ENCODE results near the gene EFTUD2. TPM values are rescaled to one million over a fixed set of nuclear protein-coding genes. Genes with fewer than 3 reads are reported as not detected.

EFTUD2 gene
- total RNA-seq, 1 donor from 2014 or later, result 102 TPM

DNA sequence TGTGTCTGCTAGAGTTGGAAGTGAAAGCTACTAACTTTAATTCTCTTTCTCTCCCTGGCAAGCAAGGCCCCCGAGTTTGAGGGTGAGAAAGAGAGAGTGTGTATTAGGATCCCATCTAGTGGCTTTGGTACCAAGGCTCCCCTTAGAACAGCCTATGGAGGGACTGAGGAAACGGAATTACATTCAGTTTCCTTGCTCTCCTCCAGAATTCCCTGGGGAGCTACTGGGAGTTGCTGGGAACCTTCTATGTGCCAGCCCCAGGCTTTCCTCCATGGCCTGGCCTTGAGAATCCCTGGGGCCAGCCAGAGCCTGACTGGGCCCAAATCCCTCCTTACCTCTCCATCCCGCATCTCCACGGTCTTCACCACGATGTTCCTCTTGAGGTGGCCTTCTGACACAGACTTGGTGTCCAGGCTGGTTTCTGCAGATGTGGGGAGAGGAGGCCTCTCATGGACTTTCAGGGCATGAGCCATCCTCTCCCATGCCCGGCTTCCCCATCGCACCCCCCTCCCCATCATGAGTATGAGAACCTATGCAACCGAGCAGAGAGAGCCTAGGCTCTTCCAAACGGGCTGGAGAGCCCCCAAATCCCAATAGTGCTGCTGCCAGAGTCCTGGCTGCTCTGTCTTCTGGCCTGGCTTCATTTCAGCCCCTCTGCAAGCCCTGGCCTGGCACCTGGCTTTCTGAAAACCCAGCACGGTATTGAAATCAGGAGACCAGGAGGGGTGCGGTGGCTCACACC, 8.7 kb upstream of the EFTUD2 start:
- H3K27me3 Mint-ChIP-seq (ENCODE audit: unreplicated experiment), result peaks cover 21% of the 10 kb centered on the region
- TF ChIP-seq, protein P1, sequence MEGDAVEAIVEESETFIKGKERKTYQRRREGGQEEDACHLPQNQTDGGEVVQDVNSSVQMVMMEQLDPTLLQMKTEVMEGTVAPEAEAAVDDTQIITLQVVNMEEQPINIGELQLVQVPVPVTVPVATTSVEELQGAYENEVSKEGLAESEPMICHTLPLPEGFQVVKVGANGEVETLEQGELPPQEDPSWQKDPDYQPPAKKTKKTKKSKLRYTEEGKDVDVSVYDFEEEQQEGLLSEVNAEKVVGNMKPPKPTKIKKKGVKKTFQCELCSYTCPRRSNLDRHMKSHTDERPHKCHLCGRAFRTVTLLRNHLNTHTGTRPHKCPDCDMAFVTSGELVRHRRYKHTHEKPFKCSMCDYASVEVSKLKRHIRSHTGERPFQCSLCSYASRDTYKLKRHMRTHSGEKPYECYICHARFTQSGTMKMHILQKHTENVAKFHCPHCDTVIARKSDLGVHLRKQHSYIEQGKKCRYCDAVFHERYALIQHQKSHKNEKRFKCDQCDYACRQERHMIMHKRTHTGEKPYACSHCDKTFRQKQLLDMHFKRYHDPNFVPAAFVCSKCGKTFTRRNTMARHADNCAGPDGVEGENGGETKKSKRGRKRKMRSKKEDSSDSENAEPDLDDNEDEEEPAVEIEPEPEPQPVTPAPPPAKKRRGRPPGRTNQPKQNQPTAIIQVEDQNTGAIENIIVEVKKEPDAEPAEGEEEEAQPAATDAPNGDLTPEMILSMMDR (IDR thresholded peaks at IDR 0.05; ENCODE audit: partially characterized antibody, unreplicated experiment), result no peak

DNA sequence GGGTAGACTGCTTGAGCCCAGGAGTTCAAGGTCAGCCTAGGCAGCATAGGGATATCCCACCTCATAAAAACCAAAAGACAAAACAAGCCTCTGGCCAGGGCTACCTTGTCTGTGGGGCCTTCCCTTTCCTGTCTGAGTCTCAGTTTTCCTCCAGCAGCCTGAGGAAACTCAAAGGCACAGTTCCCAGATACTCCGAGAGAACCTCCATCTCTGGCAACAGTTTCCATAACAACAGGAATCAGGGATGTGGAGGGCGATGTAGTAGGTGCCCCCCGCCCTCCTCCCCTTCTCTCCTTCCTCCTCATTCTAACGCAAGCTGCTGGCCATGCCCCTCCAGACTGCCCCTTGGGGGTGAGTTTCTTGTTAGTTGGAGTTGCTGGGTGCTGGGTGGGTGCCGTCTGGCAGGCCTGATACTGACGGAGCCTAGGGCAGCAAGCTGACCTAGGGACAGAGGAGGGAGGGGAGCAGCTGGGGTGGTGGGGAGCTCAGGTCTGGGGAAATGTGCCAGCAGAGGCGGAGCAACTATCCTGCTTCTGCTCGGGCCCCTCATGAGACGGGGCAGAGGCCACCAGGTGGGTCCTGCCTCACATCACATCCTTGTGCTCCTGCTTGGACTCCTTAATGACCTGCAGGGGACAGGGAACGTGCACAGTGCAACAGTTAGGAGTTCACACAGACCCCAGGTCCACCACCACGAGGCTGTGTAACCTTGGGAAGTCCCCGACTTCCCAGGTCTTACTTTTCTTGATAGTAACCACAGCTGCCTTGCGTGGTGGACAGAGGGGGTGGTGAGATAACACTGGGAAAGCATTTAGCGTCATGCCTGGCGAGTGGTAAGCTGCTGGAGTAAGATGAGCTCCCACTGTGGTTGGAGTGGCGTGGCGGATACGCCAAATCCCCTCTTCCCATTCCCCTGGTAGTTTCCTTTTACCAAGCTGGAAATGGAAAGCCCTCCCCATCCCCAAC, 7.8 kb upstream of the EFTUD2 start:
- Mint-ChIP-seq H3K4me3 (ENCODE audit: unreplicated experiment) (no peak overlapping the region), H3K27me3 (ENCODE audit: unreplicated experiment) (peaks cover 18% of the 10 kb centered on the region), H3K27ac (ENCODE audit: unreplicated experiment) (no peak overlapping the region), H3K4me1 (ENCODE audit: low read depth, unreplicated experiment) (peaks cover 12% of the 10 kb centered on the region), H3K36me3 (ENCODE audit: unreplicated experiment) (no peaks in the 10 kb centered on the region), H3K9me3 (ENCODE audit: unreplicated experiment) (peaks cover 8% of the 10 kb centered on the region)
- DNase-seq, result no peak
- TF ChIP-seq, protein P1 (IDR thresholded peaks at IDR 0.05; ENCODE audit: partially characterized antibody, unreplicated experiment), result no peak

More for the DNA sequence above, 8.7 kb upstream of the EFTUD2 start:
- Mint-ChIP-seq H3K4me3 (ENCODE audit: unreplicated experiment) (no peak overlapping the region), H3K27ac (ENCODE audit: unreplicated experiment) (no peak overlapping the region), H3K4me1 (ENCODE audit: low read depth, unreplicated experiment) (peaks cover 12% of the 10 kb centered on the region), H3K9me3 (ENCODE audit: unreplicated experiment) (peaks cover 8% of the 10 kb centered on the region), H3K36me3 (ENCODE audit: unreplicated experiment) (no peaks in the 10 kb centered on the region)
- DNase-seq, result no peak

DNA sequence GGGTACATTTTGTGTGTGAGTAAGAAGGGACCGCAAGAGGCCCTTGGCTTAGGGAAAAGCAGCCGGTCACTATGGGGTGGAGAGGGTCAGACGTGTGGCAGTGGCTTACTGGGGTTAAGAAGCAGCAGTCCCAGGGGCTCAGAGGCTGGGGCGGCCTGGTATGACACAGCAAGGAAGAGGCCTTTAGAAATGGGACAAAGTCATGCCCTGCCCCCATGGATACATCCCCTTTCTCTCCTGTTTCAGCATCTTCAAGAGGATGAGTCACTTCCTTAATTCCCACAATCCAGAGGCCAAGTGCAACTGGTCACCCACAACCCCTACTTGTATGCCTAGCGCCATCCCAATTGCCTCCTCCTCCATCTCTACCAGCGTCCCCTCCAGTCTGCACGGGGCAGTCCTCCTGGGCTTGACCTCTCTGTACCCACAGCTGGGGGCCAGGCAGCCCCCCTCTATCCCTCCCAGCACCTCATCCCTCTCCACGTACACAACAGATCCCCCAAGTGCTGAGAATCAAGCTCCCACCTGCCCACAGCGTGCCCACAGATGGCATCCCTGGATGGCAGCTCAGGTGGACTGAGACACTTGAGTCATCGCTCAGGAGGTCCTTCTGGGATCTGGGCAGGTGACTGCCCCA, 6.9 kb upstream of the EFTUD2 start:
- TF ChIP-seq, protein P1 (IDR thresholded peaks at IDR 0.05; ENCODE audit: partially characterized antibody, unreplicated experiment), result no peak
- H3K4me3 Mint-ChIP-seq (ENCODE audit: unreplicated experiment), result no peak overlapping the region
- DNase-seq, result no peak

DNA sequence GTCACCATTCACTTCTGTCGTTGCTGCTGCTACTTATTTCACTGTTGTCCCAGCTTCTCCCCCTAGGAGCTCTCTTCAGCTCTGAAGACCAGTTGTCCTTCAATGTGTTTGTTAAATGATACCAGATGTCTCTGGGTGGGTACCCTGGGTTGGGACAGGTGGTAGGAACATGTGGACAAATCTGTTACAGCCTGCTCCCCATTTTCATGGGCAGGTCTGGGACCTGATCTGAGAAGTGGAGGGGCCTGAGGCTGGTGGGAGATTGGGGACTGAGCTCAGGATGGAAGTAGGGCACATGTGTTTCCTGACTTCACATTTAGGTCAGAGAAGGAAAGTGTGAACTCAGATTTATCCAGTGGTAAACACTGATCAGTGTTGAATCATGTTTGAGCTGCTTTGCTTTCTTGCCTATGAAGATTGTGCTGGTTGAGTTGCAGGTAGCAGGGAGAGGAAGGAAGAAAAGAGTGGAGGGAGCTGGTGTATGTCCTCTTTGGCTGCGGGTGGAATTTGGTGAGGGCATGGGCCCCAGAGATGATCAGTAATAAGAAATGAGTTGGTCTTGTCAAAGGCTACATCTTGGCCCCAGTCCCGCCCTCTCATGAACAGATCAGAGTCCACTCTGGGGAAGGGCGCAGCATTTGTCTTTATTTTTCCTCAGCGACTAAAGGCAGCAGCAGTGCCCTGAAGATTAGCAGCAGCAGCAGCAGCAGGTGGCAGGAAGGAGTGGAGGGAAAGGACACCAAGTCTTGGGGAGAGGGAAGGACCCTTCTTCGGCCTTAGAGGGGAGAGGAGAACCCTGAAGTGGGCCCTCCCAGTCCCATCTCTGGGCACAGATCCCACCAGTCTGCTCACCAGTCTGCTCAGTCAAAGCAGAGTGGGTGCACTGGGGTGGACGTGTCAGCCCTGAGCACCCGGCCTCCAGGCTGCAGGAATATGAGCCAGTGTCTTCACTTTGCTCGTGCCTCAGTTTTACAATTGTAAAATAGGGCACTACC, 6.1 kb upstream of the EFTUD2 start:
- Mint-ChIP-seq H3K4me3 (ENCODE audit: unreplicated experiment) (peak overlapping the region; percentile 1), H3K9me3 (ENCODE audit: unreplicated experiment) (peaks cover 5% of the 10 kb centered on the region), H3K27ac (ENCODE audit: unreplicated experiment) (peak overlapping the region; percentile 4), H3K4me1 (ENCODE audit: low read depth, unreplicated experiment) (peaks cover 7% of the 10 kb centered on the region), H3K27me3 (ENCODE audit: unreplicated experiment) (peaks cover 12% of the 10 kb centered on the region), H3K36me3 (ENCODE audit: unreplicated experiment) (no peaks in the 10 kb centered on the region)
- DNase-seq, result no peak
- TF ChIP-seq, protein P1 (IDR thresholded peaks at IDR 0.05; ENCODE audit: partially characterized antibody, unreplicated experiment), result no peak

More for the DNA sequence above, 6.9 kb upstream of the EFTUD2 start:
- Mint-ChIP-seq H3K36me3 (ENCODE audit: unreplicated experiment) (no peaks in the 10 kb centered on the region), H3K4me1 (ENCODE audit: low read depth, unreplicated experiment) (peaks cover 12% of the 10 kb centered on the region), H3K27me3 (ENCODE audit: unreplicated experiment) (peaks cover 15% of the 10 kb centered on the region), H3K9me3 (ENCODE audit: unreplicated experiment) (peaks cover 8% of the 10 kb centered on the region), H3K27ac (ENCODE audit: unreplicated experiment) (no peak overlapping the region)
